Pulmonary artery endothelial cell (primary cell): Measurements from ENCODE around the gene SLC22A14. TPM values are rescaled to one million over a fixed set of nuclear protein-coding genes. Genes with fewer than 3 reads are reported as not detected.

ENCODE experiments used
- DNase-seq: peaks from one replicate; pipeline ENCODE4 v3.0.0-alpha.2; 2011; ENCODE audit warnings: low read depth, low spot score
- total RNA-seq: library from RNA; depleted of rRNA; stranded (reverse); fragments of >200 nt; gene quantifications from 2 replicates; pipeline ENCODE4 v1.2.3, GENCODE V29; 2014

The SLC22A14 gene
- total RNA-seq, 1 donor from 2014 or later = under 0.01 TPM

DNA sequence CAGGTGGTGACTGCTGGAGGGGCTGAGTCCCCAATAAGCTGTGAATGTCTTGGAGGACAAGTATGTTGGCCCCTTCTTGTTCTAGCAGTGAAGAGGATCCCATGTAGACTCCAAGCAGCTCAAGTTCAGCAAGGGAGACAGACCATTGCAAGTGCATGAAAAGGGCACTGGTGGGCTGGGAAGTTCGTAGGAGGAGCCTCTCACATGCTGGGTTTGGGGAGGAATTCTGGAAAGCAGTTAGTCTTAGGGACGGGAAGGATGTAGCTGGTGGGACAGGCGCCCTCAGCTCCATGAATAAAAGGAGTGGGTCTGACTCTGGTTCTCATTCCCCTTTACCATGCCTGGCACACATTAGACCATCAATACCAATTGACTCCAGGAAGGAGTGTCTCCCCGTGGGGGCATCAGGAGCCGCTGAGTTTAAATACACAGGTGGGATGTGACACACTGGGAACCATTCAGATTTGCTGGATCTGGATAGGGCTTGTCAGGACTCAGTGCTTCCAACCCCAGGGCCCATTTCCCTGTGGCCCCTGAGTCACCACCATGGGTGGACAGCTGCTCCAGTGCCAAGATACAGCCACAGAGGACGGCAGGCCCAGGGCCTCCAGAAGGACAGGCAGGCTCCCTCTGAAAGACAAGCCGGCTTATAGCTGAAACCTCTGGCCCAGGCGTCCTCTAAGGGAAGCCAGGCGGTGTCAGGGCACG is 63.9 kb downstream of the SLC22A14 start:
- no peak for DNase-seq

GRCh38 chr3:38346587-38347410 is 64.7 kb downstream of the SLC22A14 start, which contains the start of gene XYLB:
Gene XYLB (plus strand): TSS chr3:38346785. CDS start chr3:38346869, 84 bp downstream.
- peak; percentile 26 for DNase-seq

GRCh38 chr3:38347421-38348200 is 65.5 kb downstream of the SLC22A14 start:
- DNase-seq = no peak

DNA sequence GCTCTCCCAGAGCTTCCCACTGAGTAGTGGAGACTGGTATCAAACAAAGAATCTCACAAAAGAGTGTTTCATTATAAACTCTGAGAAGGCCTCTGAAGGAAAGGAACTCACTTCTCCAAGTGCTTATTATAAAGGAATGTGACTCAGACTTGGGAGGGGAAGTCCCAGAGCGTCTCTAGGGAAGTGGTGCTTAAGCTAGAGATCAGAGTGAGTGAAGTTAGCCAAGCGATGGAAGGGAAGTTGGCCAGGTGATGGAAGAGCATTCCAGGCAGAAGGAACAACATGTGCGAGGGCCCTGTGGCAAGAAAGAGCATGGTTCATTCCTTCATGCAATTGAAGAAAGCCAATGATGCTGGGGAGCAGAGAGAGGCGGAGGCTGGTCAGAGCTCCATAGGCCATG is 66.8 kb downstream of the SLC22A14 start:
- DNase-seq = no peak

DNA sequence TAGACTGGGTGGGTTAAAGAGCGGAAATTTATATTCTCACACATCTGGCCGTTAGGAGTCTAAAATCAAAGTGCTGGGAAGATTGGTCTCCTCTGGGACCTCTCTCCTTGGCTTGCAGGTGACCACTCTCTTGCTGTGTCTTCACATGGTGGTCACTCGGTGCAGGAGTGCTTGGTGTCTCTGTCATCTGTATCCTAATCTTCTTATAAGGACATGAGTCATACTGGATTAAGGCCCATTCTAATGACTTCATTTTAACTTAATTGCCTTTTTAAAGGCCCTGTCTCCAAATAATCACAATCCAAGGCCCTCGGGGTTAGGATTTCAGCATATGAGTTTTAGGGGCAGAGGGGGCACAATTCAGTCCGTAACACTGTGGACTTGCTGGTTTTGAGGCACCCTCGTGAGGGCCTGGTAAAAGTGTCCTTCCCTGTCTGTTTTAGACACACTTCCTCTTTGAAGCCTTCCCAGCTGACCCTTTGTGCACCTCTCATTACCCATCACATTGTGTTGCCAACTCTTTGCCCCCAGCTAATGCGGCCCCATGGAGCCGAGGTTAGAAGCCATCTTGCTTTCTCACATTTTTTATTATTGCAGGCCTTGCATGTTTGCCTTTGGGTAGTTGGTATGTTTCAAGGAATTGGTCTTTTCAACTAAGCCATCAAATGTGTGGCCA is 67.7 kb downstream of the SLC22A14 start:
- DNase-seq = no peak

DNA sequence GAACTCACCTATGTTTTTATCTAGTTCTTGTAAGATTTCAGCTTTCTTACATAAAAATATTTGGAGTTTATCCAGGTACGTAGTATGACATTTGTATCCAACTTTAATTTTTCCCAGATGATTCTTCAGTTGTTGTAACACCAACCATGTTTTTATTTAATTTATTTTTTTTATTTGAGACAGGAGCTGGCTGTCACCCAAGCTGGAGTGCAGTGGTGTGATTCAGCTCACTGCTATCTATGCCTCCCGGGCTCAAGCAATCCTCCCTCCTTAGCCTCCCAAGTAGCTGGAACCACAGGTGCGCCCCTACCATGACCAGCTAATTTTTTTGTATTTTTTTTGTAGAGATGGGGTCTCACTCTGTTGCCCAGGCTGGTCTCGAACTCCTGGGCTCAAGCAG is 71.1 kb downstream of the SLC22A14 start:
- no peak for DNase-seq

- DNase-seq = no peak
Measured at GRCh38 chr3:38354588-38355330, 72.7 kb downstream of the SLC22A14 start.

- DNase-seq = no peak
Measured at GRCh38 chr3:38359038-38359437, 76.9 kb downstream of the SLC22A14 start.

GRCh38 chr3:38360345-38360744 is 78.3 kb downstream of the SLC22A14 start:
- DNase-seq = no peak

- no peak for DNase-seq
Measured at GRCh38 chr3:38361496-38361895, 79.4 kb downstream of the SLC22A14 start.

GRCh38 chr3:38362825-38363224 is 80.7 kb downstream of the SLC22A14 start:
- DNase-seq = no peak

- no peak for DNase-seq
Measured at GRCh38 chr3:38364721-38365400, 82.8 kb downstream of the SLC22A14 start.

- no peak for DNase-seq
Measured at GRCh38 chr3:38365469-38366062, 83.5 kb downstream of the SLC22A14 start.

DNA sequence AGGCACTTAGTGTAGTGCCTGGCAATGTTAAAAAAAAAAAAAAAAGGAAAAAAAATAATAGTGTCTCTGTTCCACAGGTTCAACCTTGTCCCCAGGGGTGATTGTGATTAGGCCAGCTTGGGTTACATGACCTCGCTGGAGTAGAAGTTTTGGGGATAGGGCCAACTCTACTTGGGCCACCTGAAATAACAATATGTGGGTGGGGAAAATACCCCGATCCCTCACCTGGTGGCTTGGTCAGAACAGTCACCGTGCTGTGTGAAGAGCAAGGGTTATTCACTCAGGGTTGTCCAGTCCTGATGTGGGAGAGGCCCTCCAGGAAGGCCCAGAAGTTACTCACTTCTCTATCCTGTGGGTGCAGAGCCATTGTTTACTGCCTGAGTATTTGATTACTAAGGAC is 84.0 kb downstream of the SLC22A14 start:
- no peak for DNase-seq

GRCh38 chr3:38367779-38368178 is 85.7 kb downstream of the SLC22A14 start:
- no peak for DNase-seq
